Psoas muscle (tissue), 8 donors: ENCODE results near the gene MRPL52. TPM values are rescaled to one million over a fixed set of nuclear protein-coding genes. Genes with fewer than 3 reads are reported as not detected.

Experiments
- ATAC-seq, 4 donors: fragments of 200-7000 bp; cut with Tn5 transposase; one replicate each; pipeline ENCODE4 v1.9.1; 2020; ENCODE audit warnings: moderate library complexity in 3 of 4, mild to moderate bottlenecking in 2 of 4
- DNase-seq, 2 donors: peaks; one replicate each; pipeline ENCODE4 v3.0.0-alpha.2; 2020
- H3K27ac ChIP-seq: fragments of 200-600 bp; one replicate; pipeline ENCODE4 v1.8.0; 2022
- H3K27me3 ChIP-seq, 3 donors: fragments of 200-600 bp in 1 of 3; one replicate each; pipeline versions ENCODE4 v1.6.1 to v1.8.0; 2013 to 2022; ENCODE audit warnings: low read length in 2 of 3, mild to moderate bottlenecking in 2 of 3, moderate library complexity in 1 of 3; ENCODE audit not compliant: insufficient read depth in 3 of 3
- H3K36me3 ChIP-seq, 2 donors: fragments of 200-600 bp in 1 of 2; one replicate each; pipeline versions ENCODE4 v1.6.1 to v1.8.0; 2013 to 2022; ENCODE audit warnings: low read depth in 1 of 2, mild to moderate bottlenecking in 1 of 2, moderate library complexity in 1 of 2; ENCODE audit not compliant: insufficient read depth in 1 of 2
- H3K4me1 ChIP-seq: fragments of 200-600 bp; one replicate; pipeline ENCODE4 v1.8.0; 2022
- H3K4me3 ChIP-seq: fragments of 200-600 bp; one replicate; pipeline ENCODE4 v1.8.0; 2022; ENCODE audit warnings: mild to moderate bottlenecking
- H3K9me3 ChIP-seq: fragments of 200-600 bp; one replicate; pipeline ENCODE4 v1.8.0; 2022
- WGBS, 3 donors: extraction: QIAGEN DNeasy Blood & Tissue Kit; methylation state at CpG; one replicate each; pipeline versions ENCODE4 v1.1.6 to v1.1.7; 2013; 5-methylcytosine and 5-hydroxymethylcytosine counted together
- intact Hi-C, 2 donors: fragments of 100-400 bp; cut with DNase I; formaldehyde crosslinking; loops; one replicate each; pipeline versions ENCODE4 v1.11.0 to v1.14.2; 2022
- polyA plus RNA-seq, 3 donors: library from polyadenylated mRNA; stranded (reverse); fragments of 200-250 nt; gene quantifications; one replicate each; pipeline ENCODE4 v1.2.3, GENCODE V29; 2013
- total RNA-seq, 4 donors: library from RNA; stranded (reverse); fragmentation: NEBNext Ultra II Directional in 2 of 4; extraction: Animal tissue kit (Norgen Biotek cat#: 25700) in 2 of 4; gene quantifications; one replicate each; pipeline versions ENCODE4 v1.2.1 to v1.2.4, GENCODE V29; 2021 to 2023
- TF ChIP-seq, protein P1 (sequence below): fragments of 200-600 bp; IDR thresholded peaks from one replicate; pipeline ENCODE4 v1.8.0; 2022; ENCODE audit warnings: antibody characterized with exemption
- donor health status: healthy with polysubstance abuse.
- donor health status: DM: no; HTN: no; CAD: no; lungs with moderate emphysema.
- donor health status: Bipolar disorder and iron deficiency.
- donor health status: healthy.
- donor health status: DM: yes; HTN: yes; CAD: no.
- donor health status: DM: no; HTN: no; CAD: no.
- donor health status: DM: no; HTN: no; CAD: no.
- donor health status: DM: yes; HTN: yes; CAD: no.

Gene MRPL52
- total and polyA plus RNA-seq, 7 donors: 79.1 to 246 (median 91.2) TPM

GRCh38 chr14:22820731-22821130, 9.0 kb upstream of the MRPL52 start:
- ATAC-seq (no peak), DNase-seq (no peak)
- Histone ChIP-seq H3K9me3 (no peaks in the 10 kb centered on the region), H3K27me3 (peaks cover 0 to 2% (median 0%) of the 10 kb centered on the region in 3 donors), H3K36me3 (no peaks in the 10 kb centered on the region), H3K4me3 (no peak overlapping the region), H3K4me1 (no peaks in the 10 kb centered on the region), H3K27ac (no peak overlapping the region)
- 73 to 89% (median 78%) methylated on average over 1 of the region's 1 CpG for WGBS, 3 donors
- TF ChIP-seq, protein P1, sequence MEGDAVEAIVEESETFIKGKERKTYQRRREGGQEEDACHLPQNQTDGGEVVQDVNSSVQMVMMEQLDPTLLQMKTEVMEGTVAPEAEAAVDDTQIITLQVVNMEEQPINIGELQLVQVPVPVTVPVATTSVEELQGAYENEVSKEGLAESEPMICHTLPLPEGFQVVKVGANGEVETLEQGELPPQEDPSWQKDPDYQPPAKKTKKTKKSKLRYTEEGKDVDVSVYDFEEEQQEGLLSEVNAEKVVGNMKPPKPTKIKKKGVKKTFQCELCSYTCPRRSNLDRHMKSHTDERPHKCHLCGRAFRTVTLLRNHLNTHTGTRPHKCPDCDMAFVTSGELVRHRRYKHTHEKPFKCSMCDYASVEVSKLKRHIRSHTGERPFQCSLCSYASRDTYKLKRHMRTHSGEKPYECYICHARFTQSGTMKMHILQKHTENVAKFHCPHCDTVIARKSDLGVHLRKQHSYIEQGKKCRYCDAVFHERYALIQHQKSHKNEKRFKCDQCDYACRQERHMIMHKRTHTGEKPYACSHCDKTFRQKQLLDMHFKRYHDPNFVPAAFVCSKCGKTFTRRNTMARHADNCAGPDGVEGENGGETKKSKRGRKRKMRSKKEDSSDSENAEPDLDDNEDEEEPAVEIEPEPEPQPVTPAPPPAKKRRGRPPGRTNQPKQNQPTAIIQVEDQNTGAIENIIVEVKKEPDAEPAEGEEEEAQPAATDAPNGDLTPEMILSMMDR: no peak
- intact Hi-C loops: loop anchor here (2.0 to 5.0 kb wide), 2 partner anchors 32 to 263 kb away; no protein-coding TSS in a partner anchor

DNA sequence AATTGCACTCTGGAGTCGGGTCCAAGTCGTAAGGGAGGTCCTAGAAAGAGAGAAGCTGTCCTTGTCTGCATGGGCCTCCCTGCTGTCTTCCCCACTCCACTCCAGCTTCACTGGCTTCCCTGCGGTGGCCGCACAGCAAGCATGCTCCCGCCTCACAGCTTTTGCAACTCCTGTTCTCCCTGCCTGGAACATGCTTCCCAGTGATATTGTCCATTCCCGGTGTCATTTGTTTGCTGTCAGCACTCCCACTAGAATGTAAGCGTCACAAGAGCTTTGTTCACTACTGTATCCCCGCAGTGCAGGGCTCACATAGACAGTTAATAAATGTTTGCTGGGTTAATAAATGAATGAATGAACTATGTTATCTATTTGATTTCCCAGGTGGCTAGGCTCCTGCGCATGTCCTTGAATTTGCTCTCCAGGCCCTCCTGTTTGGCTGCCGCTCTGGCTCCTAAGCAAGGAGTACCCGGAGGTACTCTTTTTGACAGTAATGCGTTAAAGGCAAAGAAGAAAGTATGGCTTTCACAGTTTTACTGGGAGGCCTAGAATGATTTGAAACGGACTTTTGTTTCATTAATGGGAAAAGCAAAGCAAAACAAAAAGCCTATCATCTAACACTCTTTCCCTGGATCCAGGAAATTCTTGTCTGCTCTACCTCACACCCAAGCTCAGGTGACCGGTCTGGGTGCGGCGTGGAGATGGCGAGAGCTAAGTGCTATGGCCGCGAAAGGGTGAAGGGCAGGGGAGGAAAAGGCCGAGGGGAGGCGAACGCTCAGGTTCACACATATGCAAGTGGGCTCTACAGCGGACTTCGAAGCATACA, 8.3 kb upstream of the MRPL52 start:
- Histone ChIP-seq H3K4me1 (no peaks in the 10 kb centered on the region), H3K9me3 (no peaks in the 10 kb centered on the region), H3K27ac (no peak overlapping the region), H3K4me3 (no peak overlapping the region), H3K27me3 (peaks cover 0 to 2% (median 0%) of the 10 kb centered on the region in 3 donors), H3K36me3 (no peaks in the 10 kb centered on the region)
- ATAC-seq: no peak
- TF ChIP-seq, protein P1: no peak
- intact Hi-C loops: loop anchor here (1.0 to 5.0 kb wide), 3 partner anchors 31 to 264 kb away; no protein-coding TSS in a partner anchor
- 82 to 88% (median 86%) methylated on average over 24 of the region's 24 CpGs for WGBS, 3 donors
- DNase-seq: no peak

GRCh38 chr14:22822016-22822570, 7.6 kb upstream of the MRPL52 start:
- 68 to 78% (median 72%) methylated on average over 31 to 32 of the region's 32 CpGs for WGBS, 3 donors

DNA sequence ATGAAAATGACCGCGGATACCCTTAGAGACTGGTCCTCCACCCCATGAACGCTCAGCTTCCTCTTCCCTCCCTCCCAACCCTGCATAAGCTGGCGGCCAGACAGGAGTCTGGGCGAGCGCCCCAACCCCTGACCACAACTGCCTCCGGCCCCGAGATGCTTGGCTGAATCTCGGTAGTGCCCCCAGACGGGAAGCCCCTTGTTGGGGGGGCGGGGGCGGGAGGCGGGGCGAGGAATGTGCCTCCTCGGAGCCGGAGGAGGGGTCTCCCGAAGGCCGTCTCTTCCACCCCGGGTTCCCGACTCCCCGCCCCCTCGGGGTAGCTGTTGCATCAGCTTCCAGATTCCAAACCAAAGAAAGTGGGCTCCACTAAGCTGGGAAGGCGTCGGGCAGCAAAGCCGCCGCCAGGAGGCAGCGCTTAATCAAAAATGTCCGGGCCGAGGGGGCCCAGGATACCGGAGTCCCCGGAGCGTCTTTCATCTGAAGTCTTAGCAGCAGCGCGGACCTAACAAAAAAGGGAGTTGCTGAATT, 7.1 kb upstream of the MRPL52 start:
- intact Hi-C loops: loop anchor here in 1 of 2 donors (1.0 to 5.0 kb wide), 2 partner anchors 31 to 265 kb away; no protein-coding TSS in a partner anchor
- 1 to 2% (median 2%) methylated on average over 31 to 34 of the region's 34 CpGs for whole genome bisulfite sequencing, 3 donors
- TF ChIP-seq, protein P1: peak; percentile 83
- H3K9me3 ChIP-seq: no peaks in the 10 kb centered on the region
- peaks cover 0 to 2% (median 0%) of the 10 kb centered on the region in 3 donors for H3K27me3 ChIP-seq
- H3K27ac ChIP-seq: no peak overlapping the region
- peak; percentile 83 to 95 (median 86) for ATAC-seq
- H3K4me3 ChIP-seq: peak overlapping the region; percentile 41
- H3K4me1 ChIP-seq: no peaks in the 10 kb centered on the region
- H3K36me3 ChIP-seq: no peaks in the 10 kb centered on the region
- peak; percentile 81 to 85 for DNase-seq

More at GRCh38 chr14:22822016-22822570, 7.6 kb upstream of the MRPL52 start:
- TF ChIP-seq, protein P1: no peak
- no peaks in the 10 kb centered on the region for H3K4me1 ChIP-seq
- no peak for DNase-seq
- no peaks in the 10 kb centered on the region for H3K36me3 ChIP-seq
- H3K9me3 ChIP-seq: no peaks in the 10 kb centered on the region
- H3K27ac ChIP-seq: no peak overlapping the region
- H3K27me3 ChIP-seq: peaks cover 0 to 2% (median 0%) of the 10 kb centered on the region in 3 donors
- ATAC-seq: no peak
- peak overlapping the region; percentile 41 for H3K4me3 ChIP-seq
- intact Hi-C loops: loop anchor here in 1 of 2 donors (1.0 to 5.0 kb wide), 2 partner anchors 31 to 265 kb away; no protein-coding TSS in a partner anchor
